Mesothelial cell of epicardium (in vitro differentiated cells): Measurements from ENCODE around the gene PPIG. TPM values are rescaled to one million over a fixed set of nuclear protein-coding genes. Genes with fewer than 3 reads are reported as not detected.

Experiments used
- DNase-seq, 2 experiments: peaks; one replicate each; pipeline ENCODE4 v3.0.0; 2021; ENCODE audit warnings: low spot score in 2 of 2; ENCODE audit not compliant: unreplicated experiment in 2 of 2
- H3K27ac Mint-ChIP-seq: 2 replicates; pipeline ENCODE4 v1.8.0; 2021; ENCODE audit warnings: mixed read lengths
- H3K27me3 Mint-ChIP-seq: 2 replicates; pipeline ENCODE4 v1.8.0; 2021; ENCODE audit warnings: low read depth, mixed read lengths
- H3K36me3 Mint-ChIP-seq: 2 replicates; pipeline ENCODE4 v1.8.0; 2021; ENCODE audit warnings: mixed read lengths
- H3K4me1 Mint-ChIP-seq: 2 replicates; pipeline ENCODE4 v1.8.0; 2021; ENCODE audit warnings: mixed read lengths
- H3K4me3 Mint-ChIP-seq: 2 replicates; pipeline ENCODE4 v1.8.0; 2021; ENCODE audit warnings: mild to moderate bottlenecking, moderate library complexity, mixed read lengths
- H3K9me3 Mint-ChIP-seq: 2 replicates; pipeline ENCODE4 v1.8.0; 2021; ENCODE audit warnings: mixed read lengths
- CTCF ChIP-seq: fragments of 200-600 bp; sonication (generic); IDR thresholded peaks from one replicate; pipeline ENCODE4 v1.5.0; 2021; ENCODE audit warnings: antibody characterized with exemption; ENCODE audit not compliant: unreplicated experiment
- total RNA-seq: library from RNA; stranded (reverse); gene quantifications from 3 replicates; pipeline ENCODE4 v1.2.1, GENCODE V29; 2021

The PPIG gene
- total RNA-seq, 1 donor from 2014 or later, result 62.2 TPM

- H3K9me3 Mint-ChIP-seq, result no peaks in the 10 kb centered on the region
- no peak for TF ChIP-seq CTCF
- no peak overlapping the region for H3K4me3 Mint-ChIP-seq
Observed at GRCh38 chr2:169659320-169659719, 75.2 kb downstream of the PPIG start.

GRCh38 chr2:169661265-169661664 is 77.1 kb downstream of the PPIG start:
- no peak for DNase-seq
- Mint-ChIP-seq H3K27me3 (peaks cover 2% of the 10 kb centered on the region), H3K36me3 (no peaks in the 10 kb centered on the region), H3K4me3 (no peak overlapping the region), H3K9me3 (no peaks in the 10 kb centered on the region), H3K27ac (no peak overlapping the region), H3K4me1 (peaks cover 6% of the 10 kb centered on the region)
- no peak for TF ChIP-seq CTCF

More at GRCh38 chr2:169659320-169659719, 75.2 kb downstream of the PPIG start:
- H3K4me1 Mint-ChIP-seq, result peaks cover 2% of the 10 kb centered on the region
- no peak overlapping the region for H3K27ac Mint-ChIP-seq
- H3K36me3 Mint-ChIP-seq, result no peaks in the 10 kb centered on the region
- H3K27me3 Mint-ChIP-seq, result peaks cover 10% of the 10 kb centered on the region
- DNase-seq, result no peak

GRCh38 chr2:169662744-169663143 is 78.6 kb downstream of the PPIG start:
- no peaks in the 10 kb centered on the region for H3K9me3 Mint-ChIP-seq
- no peaks in the 10 kb centered on the region for H3K36me3 Mint-ChIP-seq

GRCh38 chr2:169663247-169663646 is 79.1 kb downstream of the PPIG start:
- no peak overlapping the region for H3K4me3 Mint-ChIP-seq
- DNase-seq, result no peak
- no peak overlapping the region for H3K27ac Mint-ChIP-seq
- H3K4me1 Mint-ChIP-seq, result peaks cover 6% of the 10 kb centered on the region
- no peaks in the 10 kb centered on the region for H3K9me3 Mint-ChIP-seq
- no peaks in the 10 kb centered on the region for H3K27me3 Mint-ChIP-seq
- no peak for TF ChIP-seq CTCF
- H3K36me3 Mint-ChIP-seq, result no peaks in the 10 kb centered on the region

More at GRCh38 chr2:169662744-169663143, 78.6 kb downstream of the PPIG start:
- DNase-seq, result no peak
- H3K4me3 Mint-ChIP-seq, result no peak overlapping the region
- no peak for TF ChIP-seq CTCF
- no peak overlapping the region for H3K27ac Mint-ChIP-seq
- no peaks in the 10 kb centered on the region for H3K27me3 Mint-ChIP-seq
- H3K4me1 Mint-ChIP-seq, result peaks cover 6% of the 10 kb centered on the region

- Mint-ChIP-seq H3K9me3 (peaks cover 3% of the 10 kb centered on the region), H3K36me3 (no peaks in the 10 kb centered on the region), H3K4me3 (no peak overlapping the region), H3K4me1 (peaks cover 6% of the 10 kb centered on the region), H3K27me3 (no peaks in the 10 kb centered on the region), H3K27ac (no peak overlapping the region)
- no peak for TF ChIP-seq CTCF
- DNase-seq, result no peak
Observed at GRCh38 chr2:169664600-169664977, 80.4 kb downstream of the PPIG start.
